K562 (cell line): ENCODE results near the gene PODXL. TPM values are rescaled to one million over a fixed set of nuclear protein-coding genes. Genes with fewer than 3 reads are reported as not detected.

Source experiments
- CREB3L1 ChIP-seq: fragments of 450-650 bp; IDR thresholded peaks from 2 replicates; pipeline ENCODE4 v1.6.1; 2014; ENCODE audit warnings: low read depth, mild to moderate bottlenecking, moderate library complexity, borderline replicate concordance
- GMEB1 ChIP-seq: fragments of 250-450 bp; sonication (Bioruptor Pico); IDR thresholded peaks from 2 replicates; pipeline ENCODE4 v1.4.0; 2020; ENCODE audit warnings: mild to moderate bottlenecking
- IFI16 ChIP-seq: fragments of 250-450 bp; sonication (Bioruptor Pico); IDR thresholded peaks from 2 replicates; pipeline ENCODE4 v2.1.2; 2022; ENCODE audit warnings: mild to moderate bottlenecking, inconsistent platforms
- MAFK ChIP-seq: IDR thresholded peaks from 2 replicates; pipeline ENCODE4 v1.6.1; 2011; ENCODE audit warnings: low read length, improper control_type of control experiment
- NFIC ChIP-seq: fragments of 450-650 bp; IDR thresholded peaks from 2 replicates; pipeline ENCODE4 v1.6.1; 2017; ENCODE audit warnings: mild to moderate bottlenecking, inconsistent platforms
- NR2F6 ChIP-seq: fragments of 450-650 bp; formaldehyde crosslinking; IDR thresholded peaks from 2 replicates; pipeline ENCODE4 v1.4.0; 2020; ENCODE audit warnings: mild to moderate bottlenecking
- NR3C1 ChIP-seq: sonication (generic); formaldehyde crosslinking; IDR thresholded peaks from 2 replicates; pipeline ENCODE4 v1.8.1; 2022; ENCODE audit warnings: missing genetic modification reagents
- PCBP1 ChIP-seq: fragments of 200-400 bp; formaldehyde crosslinking; IDR thresholded peaks from 2 replicates; pipeline ENCODE4 v1.6.1; 2018; ENCODE audit warnings: mild to moderate bottlenecking, low read depth, low read length; ENCODE audit not compliant: poor library complexity, severe bottlenecking
- RCOR1 ChIP-seq, 2 experiments: IDR thresholded peaks; 2 replicates each; pipeline ENCODE4 v1.6.1; 2012; ENCODE audit warnings: low read depth in 2 of 2, low read length in 2 of 2, borderline replicate concordance in 1 of 2, improper control_type of control experiment in 1 of 2
- REST ChIP-seq, 2 experiments: fragments of 450-650 bp; formaldehyde crosslinking in 1 of 2; IDR thresholded peaks; 2 replicates each; pipeline versions ENCODE4 v1.4.0 to v1.6.1; 2014 to 2020; ENCODE audit warnings: mild to moderate bottlenecking in 2 of 2, borderline replicate concordance in 1 of 2, low read depth in 1 of 2
- SAFB ChIP-seq: fragments of 200-400 bp; formaldehyde crosslinking; IDR thresholded peaks from 2 replicates; pipeline ENCODE4 v1.6.1; 2017; ENCODE audit warnings: low read depth, low read length, borderline replicate concordance
- TFAP4 ChIP-seq: sonication (generic); formaldehyde crosslinking; IDR thresholded peaks from 2 replicates; pipeline ENCODE4 v1.8.0; 2022; ENCODE audit warnings: missing genetic modification reagents, mild to moderate bottlenecking, moderate library complexity, borderline replicate concordance
- ZFX ChIP-seq: sonication (generic); formaldehyde crosslinking; IDR thresholded peaks from 2 replicates; pipeline ENCODE4 v1.8.0; 2022; ENCODE audit warnings: mild to moderate bottlenecking, missing genetic modification reagents, moderate library complexity
- ZNF212 ChIP-seq: fragments of 450-650 bp; formaldehyde crosslinking; IDR thresholded peaks from 2 replicates; pipeline ENCODE4 v1.4.0; 2020; ENCODE audit warnings: mild to moderate bottlenecking
- polyA plus RNA-seq, 8 experiments: library from polyadenylated mRNA; depleted of rRNA in 4 of 8; stranded (reverse) in 5 of 8; unstranded in 3 of 8; fragments of >200 nt; fragmentation: Nextera tagmentation in 2 of 8; fragmentation: Illumina TruSeq in 1 of 8; extraction: Ambion mirVana in 2 of 8; extraction: Trizol in 1 of 8; gene quantifications; 2 replicates each; pipeline versions ENCODE4 v1.2.1 to v1.2.3, GENCODE V29; 2011 to 2014; ENCODE audit warnings: inconsistent platforms in 1 of 8, missing spikeins in 1 of 8
- total RNA-seq, 7 experiments: library from RNA; depleted of rRNA in 6 of 7; stranded (reverse); fragments of >200 nt in 6 of 7; fragmentation: Illumina TruSeq in 2 of 7; extraction: Trizol in 2 of 7; gene quantifications; 2 replicates each; pipeline versions ENCODE4 v1.2.1 to v1.2.3, GENCODE V29; 2011 to 2021; ENCODE audit warnings: low replicate concordance in 1 of 7

PODXL gene
- total and polyA plus RNA-seq, 9 of the 15 experiments (the other 6 are each of a cell fraction or from before 2014, with no cell fraction given): 0.01 to 0.73 (median 0.07) TPM

- TF ChIP-seq REST (IDR thresholded peaks at IDR 0.05; ENCODE audit: borderline replicate concordance) (no peak), REST (CRISPR knock-in tag; IDR thresholded peaks at IDR 0.05; ENCODE audit: low read depth) (peak; percentile 44; the same call in 1 of the 2 replicates), CREB3L1 (0 out of 2 replicates have a peak, but pooled peaks have one; percentile 36), ZFX (peak; percentile 34; the same call in 1 of the 2 replicates), TFAP4 (CRISPR knock-in tag) (0 out of 2 replicates have a peak, but pooled peaks have one; percentile 8), MAFK (no peak), GMEB1 (0 out of 2 replicates have a peak, but pooled peaks have one; percentile 24), NFIC (0 out of 2 replicates have a peak, but pooled peaks have one; percentile 12), SAFB (0 out of 2 replicates have a peak, but pooled peaks have one; percentile 52), PCBP1 (peak; percentile 30), NR3C1 (CRISPR knock-in tag) (peak; percentile 69), IFI16 (CRISPR knock-in tag) (no peak), RCOR1 (IDR thresholded peaks at IDR 0.05; ENCODE audit: borderline replicate concordance in 1 of 2, low read depth in 2 of 2, low read length in 2 of 2) (no peak), NR2F6 (no peak), ZNF212 (CRISPR knock-in tag) (no peak)
Measured at GRCh38 chr7:131556053-131556908, at the start of gene PODXL (continued).
